ENCODE data around the gene INPP4B. TPM values are rescaled to one million over a fixed set of nuclear protein-coding genes. Genes with fewer than 3 reads are reported as not detected.

INPP4B gene
- 0.06 and 0.08 TPM in 2 replicates for polyA plus RNA-seq (2012; rRNA removed)
- 0.10 and 0.20 TPM in 2 replicates for polyA plus RNA-seq (2012; cell fraction: cytosol; rRNA removed)
- 0.04 and 0.27 TPM in 2 replicates for polyA plus RNA-seq (2012; cell fraction: nucleus; rRNA removed)

- TF ChIP-seq TEAD4 (IDR thresholded peaks at IDR 0.05; ENCODE audit: borderline replicate concordance, insufficient read depth) = no peak
- peak; percentile 8; the same call in 1 of the 2 replicates for TF ChIP-seq MEF2A (IDR thresholded peaks at IDR 0.05; ENCODE audit: borderline replicate concordance, low read depth)
- TF ChIP-seq FOSL2 (IDR thresholded peaks at IDR 0.05; ENCODE audit: borderline replicate concordance, low read depth) = no peak
- no peaks in the 10 kb centered on the region for H3K36me3 ChIP-seq (replicated peaks in 1 of 2; ENCODE audit: control insufficient read depth in 1 of 2, insufficient read depth in 2 of 2, low read length in 1 of 2)
- peaks cover 26% of the 10 kb centered on the region for H3K27me3 ChIP-seq (ENCODE audit: insufficient read depth)
- H3K79me2 ChIP-seq (ENCODE audit: insufficient read depth) = no peaks in the 10 kb centered on the region
- POLR2A ChIA-PET = no interaction called here
- 3% methylated on average over 15 of the region's 55 CpGs for WGBS (ENCODE audit: low lambda C conversion rate)
- H3K4me2 ChIP-seq = peak within 1 kb of the TSS; percentile 94
- H4K20me1 ChIP-seq (ENCODE audit: insufficient read depth) = no peaks in the 10 kb centered on the region
- no peaks in the 10 kb centered on the region for H3K9me2 ChIP-seq
- CTCF ChIA-PET = interaction anchor here (0.7 to 1.9 kb wide), 8 partner anchors 11 to 1689 kb away, joined by 3 to 8 read pairs (median 3); no protein-coding TSS in a partner anchor
- H3F3A ChIP-seq (replicated peaks; ENCODE audit: insufficient read depth) = no peaks in the 10 kb centered on the region
- H2AFZ ChIP-seq (ENCODE audit: low read depth) = peak within 1 kb of the TSS; percentile 92
- peak; percentile 77 for DNase-seq
- H3K27ac ChIP-seq (ENCODE audit: low read depth in 2 of 2, low read length in 1 of 2) = no peak within 1 kb of the TSS
- H3K4me3 ChIP-seq (ENCODE audit: low read depth in 2 of 2, low read length in 1 of 2) = peak within 1 kb of the TSS; percentile 64 to 71
- H3K9me3 ChIP-seq = no peaks in the 10 kb centered on the region
- H3K4me1 ChIP-seq (ENCODE audit: control insufficient read depth in 1 of 2, insufficient read depth in 2 of 2, low read depth in 1 of 2, low read length in 1 of 2) = peaks cover 0 to 9% of the 10 kb centered on the region in 2 experiments; a peak in 1 of 4 replicates
- peak within 1 kb of the TSS; percentile 31; the same call in 1 of the 2 replicates for H3K9ac ChIP-seq
Observed at GRCh38 chr4:142846108-142846728, at the start of gene INPP4B. Gene INPP4B, minus strand, starts transcription at chr4:142846301.

- CTCF ChIA-PET = no interaction called here
- no peaks in the 10 kb centered on the region for H3K36me3 ChIP-seq (replicated peaks in 1 of 2; ENCODE audit: control insufficient read depth in 1 of 2, insufficient read depth in 2 of 2, low read length in 1 of 2)
- 2% methylated on average over 3 of the region's 3 CpGs for WGBS (ENCODE audit: low lambda C conversion rate)
- no peaks in the 10 kb centered on the region for H3K9me3 ChIP-seq
- no peaks in the 10 kb centered on the region for H3K79me2 ChIP-seq (ENCODE audit: insufficient read depth)
- H3K27ac ChIP-seq (ENCODE audit: low read depth in 2 of 2, low read length in 1 of 2) = no peak overlapping the region
- H3K4me1 ChIP-seq (ENCODE audit: control insufficient read depth in 1 of 2, insufficient read depth in 2 of 2, low read depth in 1 of 2, low read length in 1 of 2) = no peaks in the 10 kb centered on the region
- no peaks in the 10 kb centered on the region for H3K9me2 ChIP-seq
- no peaks in the 10 kb centered on the region for H3F3A ChIP-seq (replicated peaks; ENCODE audit: insufficient read depth)
- no peaks in the 10 kb centered on the region for H4K20me1 ChIP-seq (ENCODE audit: insufficient read depth)
- H3K9ac ChIP-seq = no peak overlapping the region
- H3K27me3 ChIP-seq (ENCODE audit: insufficient read depth) = no peaks in the 10 kb centered on the region
- H3K4me3 ChIP-seq (ENCODE audit: low read depth in 2 of 2, low read length in 1 of 2) = no peak overlapping the region
- no peak overlapping the region for H2AFZ ChIP-seq (ENCODE audit: low read depth)
- TF ChIP-seq MAX (IDR thresholded peaks at IDR 0.05; ENCODE audit: low read depth) = no peak
- POLR2A ChIA-PET = no interaction called here
- no peak overlapping the region for H3K4me2 ChIP-seq
- no peak for DNase-seq
Observed at GRCh38 chr4:142893012-142893411, 46.9 kb upstream of the INPP4B start.

GRCh38 chr4:142886566-142886965 lies 40.5 kb upstream of the INPP4B start:
- H3F3A ChIP-seq (replicated peaks; ENCODE audit: insufficient read depth) = no peaks in the 10 kb centered on the region
- H3K36me3 ChIP-seq (replicated peaks in 1 of 2; ENCODE audit: control insufficient read depth in 1 of 2, insufficient read depth in 2 of 2, low read length in 1 of 2) = no peaks in the 10 kb centered on the region
- no peak overlapping the region for H3K4me3 ChIP-seq (ENCODE audit: low read depth in 2 of 2, low read length in 1 of 2)
- no peak for DNase-seq
- H3K27me3 ChIP-seq (ENCODE audit: insufficient read depth) = no peaks in the 10 kb centered on the region
- 63% methylated on average over 5 of the region's 5 CpGs for WGBS (ENCODE audit: low lambda C conversion rate)
- no peak overlapping the region for H3K9ac ChIP-seq
- ChIA-PET CTCF (no interaction called here), POLR2A (no interaction called here)
- H3K79me2 ChIP-seq (ENCODE audit: insufficient read depth) = no peaks in the 10 kb centered on the region
- TF ChIP-seq POLR2AphosphoS5 (IDR thresholded peaks at IDR 0.05; ENCODE audit: low read depth, low read length) (no peak), NFIC (IDR thresholded peaks at IDR 0.05; ENCODE audit: borderline replicate concordance) (no peak), JUND (IDR thresholded peaks at IDR 0.05) (no peak), RAD21 (IDR thresholded peaks at IDR 0.05; ENCODE audit: low read length) (no peak), ZBTB33 (IDR thresholded peaks at IDR 0.05; ENCODE audit: borderline replicate concordance, low read depth) (no peak), TCF12 (IDR thresholded peaks at IDR 0.05) (no peak), USF1 (IDR thresholded peaks at IDR 0.05; ENCODE audit: borderline replicate concordance, low read depth) (no peak), YY1 (IDR thresholded peaks at IDR 0.05; ENCODE audit: low read depth) (no peak), FOXJ3 (CRISPR knock-in tag; IDR thresholded peaks at IDR 0.05) (no peak), GATA2 (CRISPR knock-in tag; IDR thresholded peaks at IDR 0.05) (no peak), MXI1 (IDR thresholded peaks at IDR 0.05; ENCODE audit: low read depth, low read length) (no peak), RCOR1 (IDR thresholded peaks at IDR 0.05; ENCODE audit: low read length) (no peak), EP300 (IDR thresholded peaks at IDR 0.05; ENCODE audit: borderline replicate concordance in 1 of 2, low read depth in 1 of 2, low read length in 1 of 2) (no peak), CHD2 (IDR thresholded peaks at IDR 0.05; ENCODE audit: low read length, partially characterized antibody) (no peak), RFX5 (IDR thresholded peaks at IDR 0.05; ENCODE audit: low read length) (no peak)
- H3K4me1 ChIP-seq (ENCODE audit: control insufficient read depth in 1 of 2, insufficient read depth in 2 of 2, low read depth in 1 of 2, low read length in 1 of 2) = no peaks in the 10 kb centered on the region; a peak in 1 of 4 replicates
- H3K4me2 ChIP-seq = no peak overlapping the region
- H4K20me1 ChIP-seq (ENCODE audit: insufficient read depth) = no peaks in the 10 kb centered on the region
- H3K9me2 ChIP-seq = no peaks in the 10 kb centered on the region
- no peak overlapping the region for H3K27ac ChIP-seq (ENCODE audit: low read depth in 2 of 2, low read length in 1 of 2)
- H3K9me3 ChIP-seq = no peaks in the 10 kb centered on the region
- no peak overlapping the region for H2AFZ ChIP-seq (ENCODE audit: low read depth)
